H4 (cell line): ENCODE results near the gene KSR1. TPM values are rescaled to one million over a fixed set of nuclear protein-coding genes. Genes with fewer than 3 reads are reported as not detected.

Experiments used
- DNase-seq: peaks from one replicate; pipeline ENCODE4 v3.0.0-alpha.2; 2015; ENCODE audit warnings: low spot score
- total RNA-seq: library from RNA; depleted of rRNA; stranded (reverse); fragments of >200 nt; shearing (Covaris generic); gene quantifications from 2 replicates; pipeline ENCODE4 v1.2.3, GENCODE V29; 2014

Gene KSR1
- total RNA-seq, 1 experiment from 2014 or later: 3.9 TPM

GRCh38 chr17:27473748-27474609, 17.7 kb downstream of the KSR1 start:
- DNase-seq: no peak

- DNase-seq: no peak
Measured at GRCh38 chr17:27475070-27475673, 18.9 kb downstream of the KSR1 start.

- no peak for DNase-seq
Measured at GRCh38 chr17:27475981-27476895, 20.0 kb downstream of the KSR1 start.

GRCh38 chr17:27477050-27477888, 21.0 kb downstream of the KSR1 start:
- DNase-seq: no peak

GRCh38 chr17:27477971-27478684, 21.9 kb downstream of the KSR1 start:
- DNase-seq: no peak

GRCh38 chr17:27478901-27479538, 22.8 kb downstream of the KSR1 start:
- no peak for DNase-seq

GRCh38 chr17:27479838-27480237, 23.6 kb downstream of the KSR1 start:
- DNase-seq: no peak

- no peak for DNase-seq
Measured at GRCh38 chr17:27480699-27481098, 24.5 kb downstream of the KSR1 start.

GRCh38 chr17:27481327-27481726, 25.1 kb downstream of the KSR1 start:
- DNase-seq: no peak

- DNase-seq: no peak
Measured at GRCh38 chr17:27485125-27485524, 28.9 kb downstream of the KSR1 start.

- no peak for DNase-seq
Measured at GRCh38 chr17:27485716-27486495, 29.7 kb downstream of the KSR1 start.

GRCh38 chr17:27486741-27487140, 30.5 kb downstream of the KSR1 start:
- no peak for DNase-seq

GRCh38 chr17:27488231-27488630, 32.0 kb downstream of the KSR1 start:
- DNase-seq: no peak

GRCh38 chr17:27489045-27489715, 32.9 kb downstream of the KSR1 start:
- DNase-seq: peak; percentile 50

GRCh38 chr17:27490391-27490790, 34.1 kb downstream of the KSR1 start:
- no peak for DNase-seq

GRCh38 chr17:27491713-27492190, 35.5 kb downstream of the KSR1 start:
- no peak for DNase-seq

- DNase-seq: no peak
Measured at GRCh38 chr17:27492470-27492869, 36.2 kb downstream of the KSR1 start.

GRCh38 chr17:27493088-27493487, 36.8 kb downstream of the KSR1 start:
- no peak for DNase-seq
